Rectal smooth muscle tissue (tissue), 1 donor: ENCODE measurements around the gene FN3K.
"Not testable (repeated sequence)": the region's sequence is repeated elsewhere in the genome, so short reads cannot be mapped to it uniquely, and the experiment has no call there.

Experiments
- H3K27ac ChIP-seq: one replicate; pipeline ENCODE4 v1.7.0; 2013; ENCODE audit warnings: low read depth, low read length, inconsistent platforms
- H3K27me3 ChIP-seq: one replicate; pipeline ENCODE4 v1.7.0; 2013; ENCODE audit warnings: low read length; ENCODE audit not compliant: control insufficient read depth, insufficient read depth
- H3K36me3 ChIP-seq: one replicate; pipeline ENCODE4 v1.7.0; 2013; ENCODE audit warnings: low read length; ENCODE audit not compliant: control insufficient read depth, insufficient read depth
- H3K4me1 ChIP-seq: one replicate; pipeline ENCODE4 v1.7.0; 2013; ENCODE audit warnings: low read length; ENCODE audit not compliant: control insufficient read depth, insufficient read depth
- H3K4me3 ChIP-seq: one replicate; pipeline ENCODE4 v1.7.0; 2013; ENCODE audit warnings: low read length
- H3K9ac ChIP-seq: one replicate; pipeline ENCODE4 v1.7.0; 2013; ENCODE audit warnings: low read length

FN3K gene

GRCh38 chr17:82775001-82775823, 39.8 kb downstream of the FN3K start:
- no peak overlapping the region for H3K9ac ChIP-seq
- H3K4me1 ChIP-seq: no peaks in the 10 kb centered on the region
- no peak overlapping the region for H3K27ac ChIP-seq
- H3K4me3 ChIP-seq: peak overlapping the region; percentile 10
- H3K36me3 ChIP-seq: peaks cover 8% of the 10 kb centered on the region
- no peaks in the 10 kb centered on the region for H3K27me3 ChIP-seq

DNA sequence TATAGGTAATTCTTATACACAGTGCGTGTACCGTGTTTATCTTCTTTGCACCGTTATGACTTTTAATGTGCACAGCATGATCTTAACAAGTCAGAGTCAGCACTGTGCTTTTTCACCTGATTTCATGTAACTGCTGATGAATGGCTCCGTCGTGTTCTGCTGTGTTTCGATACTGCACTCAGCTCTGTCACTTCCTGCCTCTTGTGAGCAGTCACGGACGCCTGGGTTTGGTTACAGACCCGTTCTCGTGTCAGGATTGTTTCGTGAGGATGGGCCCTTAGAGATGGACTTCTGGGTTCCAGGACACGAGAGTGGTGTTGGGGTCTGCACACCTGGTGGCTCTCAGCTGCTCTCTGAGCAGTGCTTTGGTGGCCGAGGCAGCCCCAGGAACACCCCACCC, 41.0 kb downstream of the FN3K start:
- Histone ChIP-seq H3K36me3 (peaks cover 8% of the 10 kb centered on the region), H3K27me3 (no peaks in the 10 kb centered on the region), H3K4me3 (no peak overlapping the region), H3K27ac (no peak overlapping the region), H3K4me1 (no peaks in the 10 kb centered on the region), H3K9ac (no peak overlapping the region)

DNA sequence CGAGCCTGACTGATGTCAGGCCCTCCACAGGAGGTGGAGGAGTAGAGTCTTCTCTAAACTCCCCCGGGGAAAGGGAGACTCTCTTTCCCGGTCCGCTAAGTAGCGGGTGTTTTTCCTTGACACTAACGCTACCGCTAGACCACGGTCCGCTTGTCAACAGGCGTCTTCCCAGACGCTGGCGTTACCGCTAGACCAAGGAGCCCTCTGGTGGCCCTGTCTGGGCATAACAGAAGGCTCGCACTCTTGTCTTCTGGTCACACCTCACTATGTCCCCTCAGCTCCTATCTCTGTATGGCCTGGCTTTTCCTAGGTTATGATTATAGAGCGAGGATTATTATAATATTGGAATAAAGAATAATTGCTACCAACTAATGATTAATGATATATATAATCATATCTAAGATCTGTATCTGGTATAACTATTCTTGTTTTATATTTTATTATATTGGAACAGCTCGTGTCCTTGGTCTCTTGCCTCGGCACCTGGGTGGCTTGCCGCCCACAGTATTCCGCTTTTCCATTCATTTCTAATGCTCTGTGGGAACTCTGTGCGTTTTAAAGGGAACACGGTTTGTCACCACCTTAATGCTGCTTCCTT, 42.5 kb downstream of the FN3K start:
- H3K27me3 ChIP-seq, H3K4me3 ChIP-seq, H3K36me3 ChIP-seq, H3K9ac ChIP-seq, H3K4me1 ChIP-seq, H3K27ac ChIP-seq: not testable (repeated sequence)

- Histone ChIP-seq H3K9ac (no peak overlapping the region), H3K27ac (no peak overlapping the region), H3K36me3 (peaks cover 6% of the 10 kb centered on the region), H3K27me3 (no peaks in the 10 kb centered on the region), H3K4me1 (no peaks in the 10 kb centered on the region), H3K4me3 (no peak overlapping the region)
Observed at GRCh38 chr17:82779541-82779940, 44.1 kb downstream of the FN3K start.

- no peaks in the 10 kb centered on the region for H3K27me3 ChIP-seq
- H3K27ac ChIP-seq: no peak overlapping the region
- H3K9ac ChIP-seq: no peak overlapping the region
- no peak overlapping the region for H3K4me3 ChIP-seq
- H3K4me1 ChIP-seq: no peaks in the 10 kb centered on the region
- peaks cover 6% of the 10 kb centered on the region for H3K36me3 ChIP-seq
Observed at GRCh38 chr17:82780195-82780594, 44.8 kb downstream of the FN3K start.

DNA sequence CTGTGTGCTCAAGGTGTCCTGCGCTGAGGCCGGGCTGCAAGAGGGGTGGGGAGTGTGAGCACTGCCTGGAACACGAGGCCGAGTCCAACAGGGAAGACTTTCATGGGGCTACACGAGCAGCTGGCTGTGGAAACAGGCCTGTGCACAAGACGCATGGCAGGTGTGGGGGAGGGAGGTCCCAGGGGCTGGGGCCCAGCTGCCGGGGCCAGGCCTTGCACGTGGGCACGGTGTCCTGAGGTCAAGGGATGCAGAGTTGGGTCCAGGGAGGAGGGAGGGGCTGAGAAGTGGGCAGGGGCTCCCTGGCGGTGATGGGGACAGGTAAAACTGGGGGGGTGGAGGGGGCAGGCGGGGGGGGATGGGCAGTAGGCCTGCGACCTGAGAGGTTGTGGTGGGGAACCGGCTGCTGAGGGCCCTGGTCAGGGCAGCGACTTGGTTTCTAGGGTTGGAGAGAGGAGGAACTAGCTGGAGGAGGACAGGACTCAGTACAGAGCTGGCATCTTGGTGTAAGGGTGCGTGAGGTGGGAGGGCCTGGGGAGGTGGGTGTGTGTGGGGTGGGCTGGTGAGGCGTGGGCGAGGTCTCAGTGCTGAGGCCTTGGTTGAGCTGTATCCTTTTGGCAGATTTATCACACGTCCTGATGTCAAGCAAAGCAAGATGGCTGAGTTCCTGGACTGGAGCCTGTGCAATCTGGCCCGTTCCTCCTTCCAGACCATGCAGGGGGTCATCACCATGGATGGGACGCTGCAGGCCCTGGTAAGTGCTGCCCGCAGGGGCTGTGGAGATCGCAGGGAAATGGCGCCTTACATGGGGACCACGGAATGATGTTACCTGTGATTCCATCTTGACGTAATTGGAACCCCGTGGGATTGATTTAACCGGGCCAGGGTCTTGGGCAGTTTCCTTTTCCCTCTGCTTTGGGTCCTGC, 45.8 kb downstream of the FN3K start:
- H3K27ac ChIP-seq: no peak overlapping the region
- peaks cover 6% of the 10 kb centered on the region for H3K36me3 ChIP-seq
- no peak overlapping the region for H3K4me3 ChIP-seq
- no peaks in the 10 kb centered on the region for H3K4me1 ChIP-seq
- H3K27me3 ChIP-seq: no peaks in the 10 kb centered on the region
- H3K9ac ChIP-seq: no peak overlapping the region

DNA sequence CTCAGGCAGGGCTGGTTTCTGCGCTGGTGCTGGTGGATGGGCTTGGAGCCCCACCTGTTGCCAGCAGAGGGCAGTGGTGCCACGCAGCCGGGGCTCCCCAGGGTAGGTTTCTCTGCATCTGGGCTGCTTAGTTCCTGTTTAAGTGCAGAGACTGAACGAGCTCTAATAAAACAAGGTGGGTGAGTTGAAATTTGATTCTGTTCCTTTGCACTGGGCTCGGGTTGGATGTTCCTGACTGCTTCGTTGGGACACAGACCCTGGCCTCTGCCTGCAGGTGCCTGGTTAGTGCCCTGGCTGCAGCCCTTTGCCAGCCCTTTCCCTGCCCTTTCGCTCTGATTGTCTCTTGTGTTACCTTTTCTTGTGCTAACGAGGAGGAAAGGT, 46.5 kb downstream of the FN3K start:
- H3K27me3 ChIP-seq: no peaks in the 10 kb centered on the region
- H3K4me1 ChIP-seq: no peaks in the 10 kb centered on the region
- H3K27ac ChIP-seq: no peak overlapping the region
- no peak overlapping the region for H3K4me3 ChIP-seq
- H3K9ac ChIP-seq: no peak overlapping the region
- peaks cover 3% of the 10 kb centered on the region for H3K36me3 ChIP-seq

DNA sequence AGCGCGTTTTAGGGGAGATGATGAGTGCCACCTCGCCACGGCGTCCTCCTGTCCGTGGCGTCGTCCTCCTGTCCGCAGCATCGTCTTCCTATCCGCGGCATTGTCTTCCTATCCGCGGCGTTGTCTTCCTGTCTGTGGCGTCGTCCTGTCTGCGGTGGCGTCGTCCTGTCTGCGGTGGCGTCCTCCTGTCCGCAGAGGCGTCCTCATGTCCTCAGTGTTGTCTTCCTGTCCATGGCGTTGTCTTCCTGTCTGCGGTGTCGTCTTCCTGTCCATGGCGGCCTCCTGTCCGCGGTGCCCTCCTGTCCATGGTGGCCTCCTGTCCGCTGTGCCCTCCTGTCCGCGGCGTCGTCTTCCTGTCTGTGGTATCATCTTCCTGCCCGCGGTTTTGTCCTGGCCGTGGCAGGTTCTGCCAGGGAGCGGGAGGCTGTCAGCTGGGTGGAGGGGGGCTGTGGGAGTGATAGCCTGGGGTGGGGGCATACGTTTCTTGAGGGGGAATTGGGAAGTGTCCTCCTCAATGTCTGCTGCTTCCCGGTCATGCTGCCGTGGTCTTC, 47.3 kb downstream of the FN3K start:
- Histone ChIP-seq H3K27me3 (no peaks in the 10 kb centered on the region), H3K27ac (no peak overlapping the region), H3K4me3 (peak overlapping the region; percentile 9), H3K9ac (no peak overlapping the region), H3K4me1 (no peaks in the 10 kb centered on the region), H3K36me3 (peaks cover 3% of the 10 kb centered on the region)

DNA sequence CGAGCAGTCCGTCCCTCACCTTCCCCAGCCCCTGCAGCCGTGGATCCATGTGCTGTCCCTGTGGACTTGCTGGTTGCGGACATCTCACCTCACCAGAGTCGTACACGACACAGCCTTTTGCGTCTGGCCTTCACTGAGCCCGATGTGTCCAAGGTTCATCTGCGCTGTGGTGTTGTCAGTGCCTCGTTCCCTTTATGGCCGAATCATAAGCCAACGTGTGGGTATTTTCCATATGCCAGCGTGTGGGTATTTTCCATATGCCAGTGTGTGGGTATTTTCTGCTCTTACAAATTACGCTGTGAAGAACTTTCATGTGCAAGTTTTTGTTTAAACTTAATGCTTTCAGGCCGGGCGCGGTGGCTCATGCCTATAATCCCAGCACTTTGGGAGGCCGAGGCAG, 48.1 kb downstream of the FN3K start:
- no peak overlapping the region for H3K9ac ChIP-seq
- no peaks in the 10 kb centered on the region for H3K4me1 ChIP-seq
- H3K4me3 ChIP-seq: no peak overlapping the region
- H3K27ac ChIP-seq: no peak overlapping the region
- H3K27me3 ChIP-seq: no peaks in the 10 kb centered on the region
- peaks cover 3% of the 10 kb centered on the region for H3K36me3 ChIP-seq

GRCh38 chr17:82785581-82785980, 50.2 kb downstream of the FN3K start:
- H3K4me1 ChIP-seq, H3K27me3 ChIP-seq, H3K9ac ChIP-seq, H3K27ac ChIP-seq, H3K36me3 ChIP-seq, H3K4me3 ChIP-seq: not testable (repeated sequence)

- no peaks in the 10 kb centered on the region for H3K27me3 ChIP-seq
- no peak overlapping the region for H3K4me3 ChIP-seq
- no peak overlapping the region for H3K9ac ChIP-seq
- no peak overlapping the region for H3K27ac ChIP-seq
- H3K4me1 ChIP-seq: no peaks in the 10 kb centered on the region
- peaks cover 3% of the 10 kb centered on the region for H3K36me3 ChIP-seq
Observed at GRCh38 chr17:82786427-82786826, 51.0 kb downstream of the FN3K start.

GRCh38 chr17:82787081-82787848, 51.9 kb downstream of the FN3K start:
- Histone ChIP-seq H3K27ac (no peak overlapping the region), H3K4me3 (no peak overlapping the region), H3K27me3 (no peaks in the 10 kb centered on the region), H3K36me3 (peaks cover 3% of the 10 kb centered on the region), H3K4me1 (no peaks in the 10 kb centered on the region), H3K9ac (no peak overlapping the region)
